LoVo (cell line): ENCODE results near the gene TBC1D32.
A peak's percentile ranks its signal among the peaks of the same experiment; 100 is the strongest.
"Not testable (repeated sequence)": the region's sequence is repeated elsewhere in the genome, so short reads cannot be mapped to it uniquely, and the experiment has no call there.

ENCODE experiments used
- DNase-seq: peaks from one replicate; pipeline ENCODE4 v3.0.0-alpha.2; 2016; ENCODE audit warnings: low spot score

TBC1D32 gene

GRCh38 chr6:121333196-121333595 lies 1.1 kb downstream of the TBC1D32 start:
- DNase-seq = no peak

- no peak for DNase-seq
Measured at GRCh38 chr6:121330516-121330915, 3.8 kb downstream of the TBC1D32 start.

- no peak for DNase-seq
Measured at GRCh38 chr6:121321282-121321681, 13.0 kb downstream of the TBC1D32 start.

- DNase-seq = no peak
Measured at GRCh38 chr6:121319603-121320002, 14.7 kb downstream of the TBC1D32 start.

GRCh38 chr6:121319112-121319553 lies 15.1 kb downstream of the TBC1D32 start:
- peak; percentile 13 for DNase-seq

GRCh38 chr6:121314381-121315112 lies 19.7 kb downstream of the TBC1D32 start:
- DNase-seq = no peak

GRCh38 chr6:121311814-121312213 lies 22.5 kb downstream of the TBC1D32 start:
- not testable (repeated sequence) for DNase-seq

GRCh38 chr6:121310495-121310894 lies 23.8 kb downstream of the TBC1D32 start:
- DNase-seq = no peak

- no peak for DNase-seq
Measured at GRCh38 chr6:121309768-121310469, 24.4 kb downstream of the TBC1D32 start.

- DNase-seq = peak; percentile 54
Measured at GRCh38 chr6:121305957-121306607, 28.2 kb downstream of the TBC1D32 start.

- no peak for DNase-seq
Measured at GRCh38 chr6:121302882-121303281, 31.4 kb downstream of the TBC1D32 start.

GRCh38 chr6:121301156-121301555 lies 33.1 kb downstream of the TBC1D32 start:
- DNase-seq = not testable (repeated sequence)

GRCh38 chr6:121297694-121298093 lies 36.6 kb downstream of the TBC1D32 start:
- no peak for DNase-seq

GRCh38 chr6:121285041-121285440 lies 49.2 kb downstream of the TBC1D32 start:
- no peak for DNase-seq

GRCh38 chr6:121274666-121275295 lies 59.5 kb downstream of the TBC1D32 start:
- DNase-seq = no peak

- no peak for DNase-seq
Measured at GRCh38 chr6:121263742-121264141, 70.5 kb downstream of the TBC1D32 start.

- no peak for DNase-seq
Measured at GRCh38 chr6:121260651-121261102, 73.6 kb downstream of the TBC1D32 start.

GRCh38 chr6:121247386-121247785 lies 86.9 kb downstream of the TBC1D32 start:
- no peak for DNase-seq

GRCh38 chr6:121242386-121242785 lies 91.9 kb downstream of the TBC1D32 start:
- no peak for DNase-seq

GRCh38 chr6:121237859-121238258 lies 96.4 kb downstream of the TBC1D32 start:
- DNase-seq = no peak

GRCh38 chr6:121236984-121237383 lies 97.3 kb downstream of the TBC1D32 start:
- DNase-seq = no peak

- DNase-seq = no peak
Measured at GRCh38 chr6:121235386-121235785, 98.9 kb downstream of the TBC1D32 start.
